Measurements from ENCODE around the gene PXK. TPM values are rescaled to one million over a fixed set of nuclear protein-coding genes. Genes with fewer than 3 reads are reported as not detected.
A peak's percentile ranks its signal among the peaks of the same experiment; 100 is the strongest.
"Not testable (repeated sequence)": the region's sequence is repeated elsewhere in the genome, so short reads cannot be mapped to it uniquely, and the experiment has no call there.

PXK gene
- total RNA-seq, 1 donor, result 57.9 TPM

GRCh38 chr3:58432905-58433304 lies 100.2 kb downstream of the PXK start:
- TF ChIP-seq CTCF (IDR thresholded peaks at IDR 0.05; ENCODE audit: insufficient read depth, low read depth, low read length), result no peak
- peak; percentile 28 for DNase-seq (ENCODE audit: low read depth)
- H3K4me3 ChIP-seq (ENCODE audit: low read depth, low read length), result peak overlapping the region; percentile 91

GRCh38 chr3:58433400-58434167 lies 100.9 kb downstream of the PXK start, which contains the start of gene PDHB:
Gene PDHB, minus strand, starts transcription at chr3:58433832. Its CDS starts 23 bp downstream, at chr3:58433809.
- peak; percentile 88 for DNase-seq (ENCODE audit: low read depth)
- TF ChIP-seq CTCF (IDR thresholded peaks at IDR 0.05; ENCODE audit: insufficient read depth, low read depth, low read length), result no peak
- peak within 1 kb of the TSS; percentile 91 for H3K4me3 ChIP-seq (ENCODE audit: low read depth, low read length)

DNA sequence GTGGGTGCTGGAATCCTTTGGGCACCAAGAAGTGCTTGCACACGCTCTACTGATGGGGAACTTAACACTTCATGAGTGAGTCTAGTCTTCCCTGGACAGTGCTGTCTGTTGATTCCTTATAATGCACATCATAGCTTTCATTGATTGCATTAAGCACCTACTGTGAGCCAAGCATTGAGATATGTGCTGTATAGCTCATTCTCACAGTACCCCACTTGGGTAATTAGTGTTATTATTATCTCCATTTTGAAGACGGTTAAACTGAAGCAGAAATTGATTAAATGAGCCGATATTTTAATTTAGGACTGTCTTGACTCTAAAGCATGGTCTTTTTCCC lies 101.4 kb downstream of the PXK start:
- DNase-seq (ENCODE audit: low read depth), result no peak
- H3K4me3 ChIP-seq (ENCODE audit: low read depth, low read length), result peak overlapping the region; percentile 91
- TF ChIP-seq CTCF (IDR thresholded peaks at IDR 0.05; ENCODE audit: insufficient read depth, low read depth, low read length), result no peak

- no peak for DNase-seq (ENCODE audit: low read depth)
- TF ChIP-seq CTCF (IDR thresholded peaks at IDR 0.05; ENCODE audit: insufficient read depth, low read depth, low read length), result no peak
- H3K4me3 ChIP-seq (ENCODE audit: low read depth, low read length), result no peak overlapping the region
Observed at GRCh38 chr3:58434511-58434910, 101.8 kb downstream of the PXK start.

DNA sequence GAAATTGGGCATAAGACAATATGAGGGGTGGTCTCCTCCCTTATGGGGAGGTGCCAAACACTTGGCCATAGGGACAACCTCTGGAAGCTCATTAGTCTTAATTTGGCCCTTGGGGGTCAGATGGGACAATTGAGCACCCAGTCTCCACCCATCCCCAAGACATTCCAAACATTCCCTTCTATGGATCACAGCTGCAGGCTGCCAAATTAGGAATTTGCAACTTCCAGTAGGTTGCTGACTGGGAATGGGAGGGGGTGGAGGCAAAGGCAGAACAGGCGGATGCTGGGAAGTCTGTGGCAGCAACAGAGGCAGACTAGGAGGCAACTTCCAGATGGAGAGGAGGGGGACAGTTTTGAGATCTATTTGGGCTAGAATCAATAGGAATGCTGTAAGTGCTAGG lies 102.3 kb downstream of the PXK start:
- no peak overlapping the region for H3K4me3 ChIP-seq (ENCODE audit: low read depth, low read length)
- DNase-seq (ENCODE audit: low read depth), result peak; percentile 41
- TF ChIP-seq CTCF (IDR thresholded peaks at IDR 0.05; ENCODE audit: insufficient read depth, low read depth, low read length), result no peak

DNA sequence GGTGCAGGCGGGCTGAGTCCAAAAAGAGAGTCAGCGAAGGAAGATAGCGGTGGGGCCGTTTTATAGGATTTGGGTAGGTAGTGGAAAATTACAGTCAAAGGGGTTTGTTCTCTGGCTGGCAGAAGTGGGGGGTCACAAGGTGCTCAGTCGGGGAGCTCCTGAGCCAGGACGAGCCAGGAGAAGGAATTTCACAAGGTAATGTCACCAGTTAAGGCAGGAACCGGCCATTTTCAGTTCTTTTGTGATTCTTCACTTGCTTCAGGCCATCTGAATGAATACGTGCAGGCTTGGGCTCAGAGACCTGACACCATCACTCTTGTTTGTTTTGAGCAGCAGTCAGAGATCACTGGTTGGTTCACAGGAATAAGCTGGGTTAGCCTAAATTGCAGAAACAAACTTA lies 104.6 kb downstream of the PXK start:
- DNase-seq (ENCODE audit: low read depth); H3K4me3 ChIP-seq (ENCODE audit: low read depth, low read length): not testable (repeated sequence)

GRCh38 chr3:58440996-58441355 lies 108.3 kb downstream of the PXK start:
- not testable (repeated sequence) for H3K4me3 ChIP-seq (ENCODE audit: low read depth, low read length); DNase-seq (ENCODE audit: low read depth)

All from fibroblast of villous mesenchyme (primary cell).